OCI-LY1 (cell line): ENCODE data around the gene EPHB2.

Experiments used
- CTCF ChIP-seq: fragments of 200-600 bp; sonication (generic), shearing (Covaris generic); IDR thresholded peaks from 2 replicates; pipeline ENCODE4 v1.5.1; 2017; ENCODE audit warnings: mild to moderate bottlenecking, antibody characterized with exemption, low read length, moderate library complexity, mixed read lengths
- EZH2 ChIP-seq: fragments of 200-600 bp; sonication (generic), shearing (Covaris generic); IDR thresholded peaks from 2 replicates; pipeline ENCODE4 v1.8.0; 2017; ENCODE audit warnings: borderline replicate concordance, mixed run types, mild to moderate bottlenecking, antibody characterized with exemption, low read length, moderate library complexity, mixed read lengths

DNA sequence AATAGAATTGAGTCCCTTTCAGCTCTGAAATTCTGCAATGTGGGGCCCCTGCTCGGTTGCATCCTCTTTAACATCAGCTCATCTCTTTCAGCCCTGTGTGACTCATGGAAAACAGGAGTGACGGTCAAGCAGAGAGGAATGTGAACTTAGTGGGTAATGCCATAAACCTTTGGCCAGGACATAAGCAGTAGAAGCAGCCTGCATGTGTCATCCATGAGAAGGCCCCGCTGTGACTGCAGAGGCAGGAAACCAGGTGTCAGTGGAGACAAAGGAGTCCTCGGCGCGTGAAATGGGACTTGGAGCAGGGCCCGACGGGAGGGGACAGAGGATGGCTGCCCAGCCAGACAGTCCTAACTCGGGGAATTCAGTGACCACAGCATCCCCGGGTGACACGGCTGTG, 21.1 kb upstream of the EPHB2 start:
- no peak for TF ChIP-seq CTCF
- TF ChIP-seq EZH2: no peak
